ENCODE data around the gene FOXI1.

DNA sequence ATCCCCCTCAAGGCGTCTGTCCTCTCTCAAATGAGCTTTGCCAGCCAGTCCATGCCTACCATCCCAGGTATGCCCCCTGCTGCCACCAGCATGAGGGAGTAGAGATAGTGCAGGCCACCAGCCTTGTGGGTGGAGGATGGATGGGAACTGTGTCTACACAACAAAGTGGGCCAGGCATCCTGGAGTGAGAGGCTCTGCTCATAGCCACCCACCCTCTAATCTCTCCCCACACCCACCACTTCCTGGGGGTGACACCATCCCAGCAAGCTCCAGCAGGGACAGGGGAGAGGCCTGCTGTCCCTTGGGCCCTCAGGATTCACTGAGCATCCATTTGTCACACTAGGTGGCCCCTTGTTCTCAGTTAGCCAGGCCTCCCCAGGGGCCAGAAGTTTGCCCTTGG, 25.5 kb upstream of the FOXI1 start:
- TF ChIP-seq, protein P1, sequence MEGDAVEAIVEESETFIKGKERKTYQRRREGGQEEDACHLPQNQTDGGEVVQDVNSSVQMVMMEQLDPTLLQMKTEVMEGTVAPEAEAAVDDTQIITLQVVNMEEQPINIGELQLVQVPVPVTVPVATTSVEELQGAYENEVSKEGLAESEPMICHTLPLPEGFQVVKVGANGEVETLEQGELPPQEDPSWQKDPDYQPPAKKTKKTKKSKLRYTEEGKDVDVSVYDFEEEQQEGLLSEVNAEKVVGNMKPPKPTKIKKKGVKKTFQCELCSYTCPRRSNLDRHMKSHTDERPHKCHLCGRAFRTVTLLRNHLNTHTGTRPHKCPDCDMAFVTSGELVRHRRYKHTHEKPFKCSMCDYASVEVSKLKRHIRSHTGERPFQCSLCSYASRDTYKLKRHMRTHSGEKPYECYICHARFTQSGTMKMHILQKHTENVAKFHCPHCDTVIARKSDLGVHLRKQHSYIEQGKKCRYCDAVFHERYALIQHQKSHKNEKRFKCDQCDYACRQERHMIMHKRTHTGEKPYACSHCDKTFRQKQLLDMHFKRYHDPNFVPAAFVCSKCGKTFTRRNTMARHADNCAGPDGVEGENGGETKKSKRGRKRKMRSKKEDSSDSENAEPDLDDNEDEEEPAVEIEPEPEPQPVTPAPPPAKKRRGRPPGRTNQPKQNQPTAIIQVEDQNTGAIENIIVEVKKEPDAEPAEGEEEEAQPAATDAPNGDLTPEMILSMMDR (IDR thresholded peaks at IDR 0.05; ENCODE audit: insufficient read depth, low read depth, low read length), result no peak
- no peak for TF ChIP-seq EZH2 (IDR thresholded peaks at IDR 0.05; ENCODE audit: insufficient read depth, low read length)
